Measurements from ENCODE around the gene PLIN4.

PLIN4 gene

GRCh38 chr19:4557144-4557970 lies 39.1 kb upstream of the PLIN4 start:
- Histone ChIP-seq H3K4me3 (peak overlapping the region; percentile 59), H3K27ac (no peak overlapping the region)
- TF ChIP-seq CTCF (IDR thresholded peaks at IDR 0.05): no peak
- no peak for DNase-seq (ENCODE audit: low spot score)

- Histone ChIP-seq H3K4me3 (no peak overlapping the region), H3K27ac (no peak overlapping the region)
- DNase-seq (ENCODE audit: low spot score): no peak
- no peak for TF ChIP-seq CTCF (IDR thresholded peaks at IDR 0.05)
These were observed 38.4 kb upstream of the PLIN4 start for GRCh38 chr19:4556597-4557127.

- H3K4me3 ChIP-seq: no peak overlapping the region
- DNase-seq (ENCODE audit: low spot score): no peak
- no peak for TF ChIP-seq CTCF (IDR thresholded peaks at IDR 0.05)
- no peak overlapping the region for H3K27ac ChIP-seq
These were observed 37.6 kb upstream of the PLIN4 start for GRCh38 chr19:4555657-4556561.

- TF ChIP-seq CTCF (IDR thresholded peaks at IDR 0.05): no peak
- Histone ChIP-seq H3K4me3 (no peak overlapping the region), H3K27ac (no peak overlapping the region)
- no peak for DNase-seq (ENCODE audit: low spot score)
These were observed 36.4 kb upstream of the PLIN4 start for GRCh38 chr19:4554717-4555116.

GRCh38 chr19:4553775-4554174 lies 35.5 kb upstream of the PLIN4 start:
- no peak for DNase-seq (ENCODE audit: low spot score)
- no peak overlapping the region for H3K27ac ChIP-seq
- no peak overlapping the region for H3K4me3 ChIP-seq
- TF ChIP-seq CTCF (IDR thresholded peaks at IDR 0.05): no peak

GRCh38 chr19:4553092-4553695 lies 34.9 kb upstream of the PLIN4 start:
- no peak for TF ChIP-seq CTCF (IDR thresholded peaks at IDR 0.05)
- Histone ChIP-seq H3K4me3 (no peak overlapping the region), H3K27ac (no peak overlapping the region)
- no peak for DNase-seq (ENCODE audit: low spot score)

All from coronary artery (tissue), 2 donors.